Lower leg skin (tissue), 4 donors: ENCODE data around the gene ACSM6. TPM values are rescaled to one million over a fixed set of nuclear protein-coding genes. Genes with fewer than 3 reads are reported as not detected.
"Not testable (repeated sequence)": the region's sequence is repeated elsewhere in the genome, so short reads cannot be mapped to it uniquely, and the experiment has no call there.

Experiments used
- DNase-seq, 2 donors: peaks; one replicate each; pipeline ENCODE4 v3.0.0-alpha.2; 2019; ENCODE audit warnings: low spot score in 2 of 2
- H3K4me3 ChIP-seq: fragments of 200-600 bp; sonication (generic); 2 replicates; pipeline ENCODE4 v1.5.1; 2017; ENCODE audit warnings: mild to moderate bottlenecking, low read depth; ENCODE audit not compliant: poor library complexity, severe bottlenecking
- POLR2A ChIP-seq, 2 donors: fragments of 450-650 bp; IDR thresholded peaks; one replicate each; pipeline ENCODE4 v1.6.1; 2016 to 2017; ENCODE audit warnings: antibody characterized with exemption in 2 of 2, mild to moderate bottlenecking in 1 of 2, moderate library complexity in 1 of 2
- WGBS, 2 donors: methylation state at CpG; one replicate each; pipeline ENCODE4 v1.1.5; 2018; 5-methylcytosine and 5-hydroxymethylcytosine counted together
- intact Hi-C: fragments of 100-400 bp; cut with DNase I; formaldehyde crosslinking; loops from one replicate; pipeline ENCODE4 v1.15.0; 2023; ENCODE audit warnings: low total_unique reads
- total RNA-seq, 4 donors: library from RNA; depleted of rRNA; stranded (reverse); fragments of >200 nt; gene quantifications; one replicate each; pipeline ENCODE4 v1.1.0, GENCODE V29; 2016
- TF ChIP-seq, protein P1 (sequence below), 3 donors: fragments of 450-650 bp; IDR thresholded peaks; one replicate each; pipeline ENCODE4 v1.5.1; 2016; ENCODE audit warnings: antibody characterized with exemption in 3 of 3, mild to moderate bottlenecking in 3 of 3, moderate library complexity in 2 of 3

The ACSM6 gene
- total RNA-seq, 4 donors from 2014 or later, result 0.95 to 7.7 (median 2.7) TPM

GRCh38 chr10:95233377-95234034, 39.5 kb downstream of the ACSM6 start:
- TF ChIP-seq POLR2A (IDR thresholded peaks at IDR 0.05), result no peak
- TF ChIP-seq, protein P1, sequence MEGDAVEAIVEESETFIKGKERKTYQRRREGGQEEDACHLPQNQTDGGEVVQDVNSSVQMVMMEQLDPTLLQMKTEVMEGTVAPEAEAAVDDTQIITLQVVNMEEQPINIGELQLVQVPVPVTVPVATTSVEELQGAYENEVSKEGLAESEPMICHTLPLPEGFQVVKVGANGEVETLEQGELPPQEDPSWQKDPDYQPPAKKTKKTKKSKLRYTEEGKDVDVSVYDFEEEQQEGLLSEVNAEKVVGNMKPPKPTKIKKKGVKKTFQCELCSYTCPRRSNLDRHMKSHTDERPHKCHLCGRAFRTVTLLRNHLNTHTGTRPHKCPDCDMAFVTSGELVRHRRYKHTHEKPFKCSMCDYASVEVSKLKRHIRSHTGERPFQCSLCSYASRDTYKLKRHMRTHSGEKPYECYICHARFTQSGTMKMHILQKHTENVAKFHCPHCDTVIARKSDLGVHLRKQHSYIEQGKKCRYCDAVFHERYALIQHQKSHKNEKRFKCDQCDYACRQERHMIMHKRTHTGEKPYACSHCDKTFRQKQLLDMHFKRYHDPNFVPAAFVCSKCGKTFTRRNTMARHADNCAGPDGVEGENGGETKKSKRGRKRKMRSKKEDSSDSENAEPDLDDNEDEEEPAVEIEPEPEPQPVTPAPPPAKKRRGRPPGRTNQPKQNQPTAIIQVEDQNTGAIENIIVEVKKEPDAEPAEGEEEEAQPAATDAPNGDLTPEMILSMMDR (IDR thresholded peaks at IDR 0.05), result no peak
- intact Hi-C loops, result loop anchor here (10.0 kb wide), 1 partner anchor 49 kb away; no protein-coding TSS in a partner anchor
- DNase-seq, result no peak
- WGBS, 2 donors, result 64 to 78% methylated on average over 2 of the region's 2 CpGs
- no peak overlapping the region for H3K4me3 ChIP-seq

GRCh38 chr10:95234951-95235350, 40.9 kb downstream of the ACSM6 start:
- intact Hi-C loops, result loop anchor here (10.0 kb wide), 1 partner anchor 50 kb away; no protein-coding TSS in a partner anchor
- H3K4me3 ChIP-seq, result no peak overlapping the region
- WGBS, 2 donors, result 70 to 82% methylated on average over 5 of the region's 5 CpGs
- TF ChIP-seq, protein P1 (IDR thresholded peaks at IDR 0.05), result no peak
- TF ChIP-seq POLR2A (IDR thresholded peaks at IDR 0.05), result no peak
- no peak for DNase-seq

DNA sequence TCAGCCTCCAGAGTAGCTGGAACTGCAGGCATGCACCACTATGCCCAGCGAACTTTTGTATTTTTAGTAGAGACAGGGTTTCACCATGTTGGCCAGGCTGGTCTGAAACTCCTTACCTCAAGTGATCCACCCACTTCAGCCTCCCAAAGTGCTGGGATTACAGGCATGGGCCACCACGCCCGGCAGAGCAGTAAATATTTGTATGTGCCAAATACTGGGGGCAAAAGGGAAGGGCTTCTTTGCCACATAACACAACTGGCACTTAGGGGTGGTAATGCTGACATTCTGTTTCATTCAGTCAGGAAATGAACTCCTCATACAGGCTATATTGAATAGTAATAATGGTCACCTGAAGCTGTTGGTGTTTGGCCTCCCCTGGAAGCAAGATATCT, 41.6 kb downstream of the ACSM6 start:
- WGBS, 2 donors, result 60 to 69% methylated on average over 3 of the region's 3 CpGs
- no peak for DNase-seq
- no peak overlapping the region for H3K4me3 ChIP-seq
- TF ChIP-seq POLR2A (IDR thresholded peaks at IDR 0.05), result no peak
- TF ChIP-seq, protein P1 (IDR thresholded peaks at IDR 0.05), result no peak
- intact Hi-C loops, result loop anchor here (10.0 kb wide), 1 partner anchor 51 kb away; no protein-coding TSS in a partner anchor

DNA sequence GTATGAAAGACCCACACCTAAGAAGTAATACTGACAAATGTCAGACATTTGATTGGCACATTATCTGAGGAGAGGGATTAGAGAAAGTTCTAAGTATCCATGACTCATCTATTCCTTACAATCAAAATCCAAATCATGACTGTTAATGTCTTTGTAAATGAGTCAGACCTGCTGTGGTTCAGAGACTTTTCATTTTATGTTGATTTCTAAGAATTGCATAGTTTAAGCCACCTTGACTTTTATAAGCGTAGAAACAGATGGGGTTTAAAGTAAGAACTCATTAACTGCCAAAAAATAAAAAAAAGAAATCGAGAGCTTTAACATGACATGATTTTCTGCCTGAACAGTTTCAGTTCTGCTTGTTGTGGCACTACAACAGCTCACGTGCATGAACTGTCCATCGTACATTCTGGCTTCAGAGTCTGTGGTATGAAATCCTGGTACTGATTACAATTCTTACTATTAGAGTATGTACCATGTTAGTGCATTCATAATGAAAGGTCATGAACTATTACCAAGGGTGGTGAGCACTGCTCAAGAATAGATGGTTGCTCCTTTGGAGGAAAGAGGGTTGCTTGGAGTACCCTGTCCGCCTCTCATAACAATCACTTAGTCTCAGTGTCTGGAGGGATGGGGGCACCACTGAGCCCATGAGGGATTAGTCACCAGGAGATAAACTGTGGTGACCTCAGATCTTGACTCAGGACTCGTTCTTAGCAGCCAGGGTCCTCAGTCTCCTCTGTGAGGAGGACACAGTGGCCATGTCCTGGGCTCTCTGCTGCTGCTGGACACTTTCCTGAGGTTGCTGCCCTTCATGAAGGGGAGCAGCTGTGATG, 42.2 kb downstream of the ACSM6 start:
- TF ChIP-seq, protein P1 (IDR thresholded peaks at IDR 0.05), result no peak
- no peak overlapping the region for H3K4me3 ChIP-seq
- 46 to 47% methylated on average over 6 of the region's 6 CpGs for WGBS, 2 donors
- DNase-seq, result no peak
- intact Hi-C loops, result loop anchor here (10.0 kb wide), 1 partner anchor 51 kb away; no protein-coding TSS in a partner anchor

DNA sequence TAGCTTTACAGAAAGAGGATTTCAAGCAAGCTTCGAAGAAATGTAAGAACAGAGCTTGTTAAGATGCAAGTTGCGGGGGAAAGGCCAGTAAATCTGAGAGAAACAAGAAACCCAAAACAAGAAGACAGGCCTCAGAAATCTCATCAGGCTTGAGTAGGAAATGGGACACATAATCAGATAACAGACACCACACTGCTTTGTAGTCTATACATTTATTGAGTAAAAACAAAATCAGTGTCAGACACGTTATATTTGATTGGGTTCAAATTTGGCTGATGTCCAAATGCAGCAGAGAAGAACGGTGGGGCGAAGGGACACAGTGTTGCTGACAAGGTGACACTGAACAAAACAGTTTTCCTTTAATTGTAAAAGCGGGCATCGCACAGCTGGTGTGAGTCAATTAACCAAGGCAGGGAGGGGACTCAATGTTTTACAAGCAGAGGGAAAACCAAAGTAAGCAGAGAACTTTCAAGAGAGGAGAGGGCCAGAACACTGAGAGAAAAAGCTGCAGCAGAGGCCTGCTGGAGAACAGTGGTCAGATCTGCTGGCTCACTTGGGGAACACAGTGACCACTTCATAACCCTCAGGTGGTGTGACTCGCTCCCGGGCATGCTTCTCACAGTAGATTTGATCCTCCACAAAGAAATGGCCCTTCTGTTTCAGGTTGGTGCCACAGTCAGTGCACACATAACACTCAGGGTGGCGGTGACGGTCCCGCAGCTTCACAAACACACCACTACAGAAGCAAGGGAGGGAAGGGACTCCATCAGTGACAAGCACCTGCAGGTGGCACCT, 43.5 kb downstream of the ACSM6 start:
- no peak overlapping the region for H3K4me3 ChIP-seq
- intact Hi-C loops, result loop anchor here (10.0 kb wide), 1 partner anchor 53 kb away; no protein-coding TSS in a partner anchor
- DNase-seq, result no peak
- WGBS, 2 donors, result 83 to 89% methylated on average over 12 of the region's 12 CpGs
- TF ChIP-seq, protein P1 (IDR thresholded peaks at IDR 0.05), result no peak
- TF ChIP-seq POLR2A (IDR thresholded peaks at IDR 0.05), result no peak

- 92 to 97% methylated on average over 3 of the region's 3 CpGs for WGBS, 2 donors
- H3K4me3 ChIP-seq, intact Hi-C loops, DNase-seq: not testable (repeated sequence)
Observed at GRCh38 chr10:95240096-95240495, 46.1 kb downstream of the ACSM6 start.
